ENCODE results near the gene EIF4G1. TPM values are rescaled to one million over a fixed set of nuclear protein-coding genes. Genes with fewer than 3 reads are reported as not detected.

The EIF4G1 gene
- total and polyA plus RNA-seq, 2 experiments from 2014 or later: 204 to 254 TPM

- H3K9me3 ChIP-seq (ENCODE audit: low read depth): no peaks in the 10 kb centered on the region
- no peak overlapping the region for H3K27ac ChIP-seq
- H3K36me3 ChIP-seq (replicated peaks; ENCODE audit: insufficient read depth, low read depth): no peaks in the 10 kb centered on the region
- peaks cover 5% of the 10 kb centered on the region for H3K4me1 ChIP-seq (ENCODE audit: insufficient read depth)
- no peak overlapping the region for H3K4me2 ChIP-seq
- H3K9me2 ChIP-seq (replicated peaks; ENCODE audit: insufficient read depth): no peaks in the 10 kb centered on the region
- H3K79me2 ChIP-seq: peaks cover 3% of the 10 kb centered on the region
- no peak overlapping the region for H3K4me3 ChIP-seq
- no peak overlapping the region for H2AFZ ChIP-seq
- no peaks in the 10 kb centered on the region for H3K27me3 ChIP-seq
- WGBS (ENCODE audit: low lambda C conversion rate, missing lambda C conversion rate): 67% methylated on average over 17 of the region's 18 CpGs
- H4K20me1 ChIP-seq (ENCODE audit: insufficient read depth, poor library complexity, severe bottlenecking): no peaks in the 10 kb centered on the region
- TF ChIP-seq CTCF (IDR thresholded peaks at IDR 0.05; ENCODE audit: poor library complexity): peak; percentile 70
- TF ChIP-seq EZH2 (IDR thresholded peaks at IDR 0.05; ENCODE audit: borderline replicate concordance): no peak
- peak; percentile 66 for DNase-seq (ENCODE audit: low spot score)
Measured at GRCh38 chr3:184354121-184354728, 39.8 kb downstream of the EIF4G1 start.

- no peaks in the 10 kb centered on the region for H3K9me2 ChIP-seq (replicated peaks; ENCODE audit: insufficient read depth)
- peaks cover 5% of the 10 kb centered on the region for H3K4me1 ChIP-seq (ENCODE audit: insufficient read depth)
- no peak overlapping the region for H3K4me2 ChIP-seq
- H3K27me3 ChIP-seq: no peaks in the 10 kb centered on the region
- no peak overlapping the region for H2AFZ ChIP-seq
- no peaks in the 10 kb centered on the region for H3K9me3 ChIP-seq (ENCODE audit: low read depth)
- peaks cover 8% of the 10 kb centered on the region for H3K79me2 ChIP-seq
- 88% methylated on average over 8 of the region's 8 CpGs for WGBS (ENCODE audit: low lambda C conversion rate, missing lambda C conversion rate)
- H3K4me3 ChIP-seq: no peak overlapping the region
- DNase-seq (ENCODE audit: low spot score): no peak
- no peaks in the 10 kb centered on the region for H3K36me3 ChIP-seq (replicated peaks; ENCODE audit: insufficient read depth, low read depth)
- no peaks in the 10 kb centered on the region for H4K20me1 ChIP-seq (ENCODE audit: insufficient read depth, poor library complexity, severe bottlenecking)
- no peak overlapping the region for H3K27ac ChIP-seq
- TF ChIP-seq CTCF (IDR thresholded peaks at IDR 0.05; ENCODE audit: poor library complexity) (no peak), EZH2 (IDR thresholded peaks at IDR 0.05; ENCODE audit: borderline replicate concordance) (no peak), EZH2phosphoT487 (IDR thresholded peaks at IDR 0.05; ENCODE audit: low read depth, severe bottlenecking, unreplicated experiment) (no peak)
Measured at GRCh38 chr3:184354754-184355153, 40.3 kb downstream of the EIF4G1 start.

GRCh38 chr3:184355261-184356040 is 41.0 kb downstream of the EIF4G1 start:
- no peaks in the 10 kb centered on the region for H3K27me3 ChIP-seq
- no peak overlapping the region for H2AFZ ChIP-seq
- no peak overlapping the region for H3K4me2 ChIP-seq
- H4K20me1 ChIP-seq (ENCODE audit: insufficient read depth, poor library complexity, severe bottlenecking): no peaks in the 10 kb centered on the region
- H3K79me2 ChIP-seq: peaks cover 14% of the 10 kb centered on the region
- H3K27ac ChIP-seq: no peak overlapping the region
- WGBS (ENCODE audit: low lambda C conversion rate, missing lambda C conversion rate): 84% methylated on average over 18 of the region's 18 CpGs
- H3K4me1 ChIP-seq (ENCODE audit: insufficient read depth): peaks cover 12% of the 10 kb centered on the region
- no peaks in the 10 kb centered on the region for H3K9me3 ChIP-seq (ENCODE audit: low read depth)
- H3K36me3 ChIP-seq (replicated peaks; ENCODE audit: insufficient read depth, low read depth): no peaks in the 10 kb centered on the region
- no peak for DNase-seq (ENCODE audit: low spot score)
- no peak for TF ChIP-seq EZH2 (IDR thresholded peaks at IDR 0.05; ENCODE audit: borderline replicate concordance)
- TF ChIP-seq EZH2phosphoT487 (IDR thresholded peaks at IDR 0.05; ENCODE audit: low read depth, severe bottlenecking, unreplicated experiment): no peak
- TF ChIP-seq CTCF (IDR thresholded peaks at IDR 0.05; ENCODE audit: poor library complexity): no peak
- H3K4me3 ChIP-seq: no peak overlapping the region
- no peaks in the 10 kb centered on the region for H3K9me2 ChIP-seq (replicated peaks; ENCODE audit: insufficient read depth)

Measured in hepatocyte (in vitro differentiated cells).